Bronchial epithelial cell (primary cell): ENCODE results near the gene MPST. TPM values are rescaled to one million over a fixed set of nuclear protein-coding genes. Genes with fewer than 3 reads are reported as not detected.

Experiments
- DNase-seq: peaks from one replicate; pipeline ENCODE4 v3.0.0-alpha.2; 2010; ENCODE audit warnings: low read depth
- FAIRE-seq: peaks from 2 replicates; lab custom pipeline; 2011; peaks lifted over from hg19 to GRCh38; lab: Jason Lieb, UNC
- H3K27me3 ChIP-seq: 2 replicates; pipeline ENCODE4 v1.5.1; 2011; ENCODE audit warnings: low read length; ENCODE audit not compliant: control insufficient read depth, insufficient read depth
- H3K36me3 ChIP-seq: 2 replicates; pipeline ENCODE4 v1.5.1; 2011; ENCODE audit warnings: low read length; ENCODE audit not compliant: control insufficient read depth, insufficient read depth
- H3K4me3 ChIP-seq: 2 replicates; pipeline ENCODE4 v1.5.1; 2011; ENCODE audit warnings: mild to moderate bottlenecking, low read depth, low read length, control low read depth
- total RNA-seq: library from RNA; depleted of rRNA; stranded (reverse); fragments of >200 nt; gene quantifications from 2 replicates; pipeline ENCODE4 v1.2.1, GENCODE V29; 2014
- TF ChIP-seq, protein P1 (sequence below): IDR thresholded peaks from 2 replicates; pipeline ENCODE4 v1.5.1; 2011; ENCODE audit warnings: mild to moderate bottlenecking, moderate library complexity, low read length, control low read depth, inconsistent platforms; ENCODE audit not compliant: insufficient read depth, severe bottlenecking

Gene MPST
- total RNA-seq, 1 donor from 2014 or later, result 121 TPM

DNA sequence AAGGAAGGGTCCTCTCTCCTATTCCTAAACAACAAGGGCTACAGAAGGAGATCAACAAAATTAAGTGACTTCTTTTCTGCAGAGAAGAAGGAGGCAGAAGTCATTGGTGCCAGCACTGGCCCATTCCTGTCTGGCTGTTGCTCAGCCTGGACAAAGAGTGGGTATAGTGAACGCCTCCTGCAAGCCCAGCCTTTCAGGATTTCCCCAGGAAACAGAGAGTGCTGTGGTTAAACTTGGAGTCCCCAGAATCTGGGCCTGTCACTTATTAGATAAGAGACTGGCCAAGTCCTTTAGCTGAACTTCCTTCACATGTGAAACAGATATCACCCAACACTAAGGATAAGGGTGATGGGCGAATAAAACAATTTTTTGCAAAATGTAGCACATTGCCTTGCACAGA lies 11.2 kb upstream of the MPST start:
- Histone ChIP-seq H3K4me3 (no peak overlapping the region), H3K27me3 (peaks cover 4% of the 10 kb centered on the region), H3K36me3 (no peaks in the 10 kb centered on the region)
- DNase-seq (no peak), FAIRE-seq (no peak)
- TF ChIP-seq, protein P1, sequence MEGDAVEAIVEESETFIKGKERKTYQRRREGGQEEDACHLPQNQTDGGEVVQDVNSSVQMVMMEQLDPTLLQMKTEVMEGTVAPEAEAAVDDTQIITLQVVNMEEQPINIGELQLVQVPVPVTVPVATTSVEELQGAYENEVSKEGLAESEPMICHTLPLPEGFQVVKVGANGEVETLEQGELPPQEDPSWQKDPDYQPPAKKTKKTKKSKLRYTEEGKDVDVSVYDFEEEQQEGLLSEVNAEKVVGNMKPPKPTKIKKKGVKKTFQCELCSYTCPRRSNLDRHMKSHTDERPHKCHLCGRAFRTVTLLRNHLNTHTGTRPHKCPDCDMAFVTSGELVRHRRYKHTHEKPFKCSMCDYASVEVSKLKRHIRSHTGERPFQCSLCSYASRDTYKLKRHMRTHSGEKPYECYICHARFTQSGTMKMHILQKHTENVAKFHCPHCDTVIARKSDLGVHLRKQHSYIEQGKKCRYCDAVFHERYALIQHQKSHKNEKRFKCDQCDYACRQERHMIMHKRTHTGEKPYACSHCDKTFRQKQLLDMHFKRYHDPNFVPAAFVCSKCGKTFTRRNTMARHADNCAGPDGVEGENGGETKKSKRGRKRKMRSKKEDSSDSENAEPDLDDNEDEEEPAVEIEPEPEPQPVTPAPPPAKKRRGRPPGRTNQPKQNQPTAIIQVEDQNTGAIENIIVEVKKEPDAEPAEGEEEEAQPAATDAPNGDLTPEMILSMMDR, result no peak

DNA sequence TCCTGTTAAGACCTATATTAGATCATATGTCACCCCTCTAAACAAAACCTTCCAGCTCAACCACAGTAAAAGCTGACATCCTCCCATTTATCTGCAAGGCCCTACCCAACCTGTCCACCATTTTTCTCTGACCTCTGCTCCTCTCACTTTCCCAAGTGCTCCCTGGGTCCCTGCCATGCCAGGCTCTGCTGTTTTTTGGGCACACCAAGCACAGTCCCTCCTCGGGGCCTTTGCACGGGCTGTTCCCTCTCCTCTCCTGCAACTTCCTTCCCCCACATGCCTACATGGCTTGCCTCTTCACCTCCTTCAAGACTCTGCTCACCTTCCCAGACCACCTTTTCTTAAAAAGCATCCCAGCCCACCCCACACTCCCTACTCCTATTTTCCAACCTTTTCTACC lies 10.1 kb upstream of the MPST start:
- Histone ChIP-seq H3K27me3 (peaks cover 4% of the 10 kb centered on the region), H3K4me3 (no peak overlapping the region), H3K36me3 (no peaks in the 10 kb centered on the region)
- no peak for FAIRE-seq
- TF ChIP-seq, protein P1, result no peak
- no peak for DNase-seq

DNA sequence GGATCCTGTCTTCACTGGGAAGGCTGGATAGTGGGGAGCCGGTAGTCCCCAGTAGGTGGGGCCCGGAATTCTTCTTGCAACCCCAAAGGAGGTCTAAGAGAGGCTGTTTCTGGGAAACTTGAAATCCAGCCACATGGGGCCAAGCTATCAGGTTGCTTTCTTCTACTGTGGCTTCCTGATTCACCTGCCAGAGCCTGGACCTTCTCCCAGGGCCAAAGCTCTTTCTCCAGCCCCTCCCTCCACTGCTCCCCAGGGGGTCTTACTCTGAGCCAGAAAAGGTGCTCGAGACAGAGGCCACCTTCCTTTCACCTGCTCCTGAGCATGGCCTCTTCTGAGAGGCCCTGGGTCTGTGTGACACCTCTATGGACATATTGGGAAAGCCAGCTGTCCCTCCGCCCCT lies 9.4 kb upstream of the MPST start:
- FAIRE-seq (no peak), DNase-seq (no peak)
- Histone ChIP-seq H3K27me3 (peaks cover 4% of the 10 kb centered on the region), H3K36me3 (no peaks in the 10 kb centered on the region), H3K4me3 (no peak overlapping the region)
- TF ChIP-seq, protein P1, result no peak

DNA sequence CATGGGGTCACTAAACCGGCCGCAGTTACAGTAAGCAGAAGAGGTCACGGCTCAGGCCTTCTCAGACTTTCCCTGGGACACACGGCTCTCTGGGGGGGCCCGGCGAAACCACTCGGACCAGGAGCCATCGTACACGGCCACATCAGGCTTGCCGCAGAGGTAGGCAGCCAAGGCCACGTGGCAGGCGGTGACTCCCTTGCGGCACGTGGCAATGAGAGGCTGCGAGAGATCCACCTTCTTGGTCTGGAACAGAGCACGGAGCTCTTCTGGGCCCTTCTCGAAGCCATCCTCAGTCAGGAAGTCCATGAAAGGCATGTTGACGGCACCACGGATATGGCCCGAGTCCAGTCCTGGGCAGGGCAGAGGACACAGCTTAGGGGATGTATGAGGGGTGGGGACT lies 8.6 kb upstream of the MPST start:
- TF ChIP-seq, protein P1, result no peak
- H3K4me3 ChIP-seq, result no peak overlapping the region
- no peaks in the 10 kb centered on the region for H3K36me3 ChIP-seq
- DNase-seq (no peak), FAIRE-seq (no peak)
- peaks cover 4% of the 10 kb centered on the region for H3K27me3 ChIP-seq

DNA sequence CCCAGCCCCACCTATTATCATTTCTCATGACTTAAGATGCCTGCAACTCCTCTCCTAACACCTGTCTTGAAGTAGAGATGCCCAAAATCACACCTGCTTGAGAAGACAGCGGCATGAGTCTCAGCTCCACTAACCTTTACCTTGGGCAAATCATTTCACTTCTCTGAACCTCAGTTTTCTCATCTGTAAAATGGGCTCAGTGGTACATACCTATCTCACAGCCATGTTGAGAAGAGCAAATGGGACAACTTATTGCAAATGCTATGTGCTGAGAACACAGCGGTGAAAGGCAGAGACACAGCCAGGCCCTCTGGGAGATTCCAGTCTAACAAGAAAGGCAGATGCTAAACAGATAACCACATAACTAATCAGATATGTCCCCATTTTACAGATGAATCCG lies 8.1 kb upstream of the MPST start:
- Histone ChIP-seq H3K27me3 (peaks cover 4% of the 10 kb centered on the region), H3K4me3 (no peak overlapping the region), H3K36me3 (peaks cover under 1% of the 10 kb centered on the region)
- TF ChIP-seq, protein P1, result no peak
- FAIRE-seq (no peak), DNase-seq (no peak)

DNA sequence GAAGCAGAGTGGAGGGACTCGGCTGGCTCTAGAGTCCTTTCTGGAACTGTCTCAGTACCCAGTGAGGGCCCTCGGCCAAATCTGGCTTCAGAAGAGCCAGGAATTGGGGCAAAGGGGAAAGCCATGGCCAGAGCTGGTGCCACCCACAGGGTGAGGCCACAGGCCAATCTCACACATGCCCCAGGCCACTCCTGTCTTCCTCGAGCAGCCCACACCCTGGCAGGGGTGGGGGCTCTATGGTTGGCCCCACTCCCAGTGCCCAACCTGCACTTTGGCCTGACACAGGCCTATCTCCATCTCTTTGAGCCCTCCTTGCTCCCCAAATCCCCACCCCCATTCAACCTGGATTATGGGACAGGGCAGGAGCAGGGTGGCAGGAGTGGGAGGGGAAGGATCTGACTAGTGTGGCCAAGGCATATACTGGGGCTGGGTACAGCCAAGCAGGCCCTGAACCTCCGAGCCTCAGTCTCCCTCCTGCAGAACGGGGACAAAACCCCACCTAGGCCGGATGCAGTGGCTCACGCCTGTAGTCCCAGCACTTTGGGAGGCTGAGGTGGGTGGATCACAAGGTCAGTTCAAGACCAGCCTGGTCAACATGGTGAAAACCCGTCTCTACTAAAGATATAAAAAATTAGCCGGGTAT lies 7.2 kb upstream of the MPST start:
- TF ChIP-seq, protein P1, result no peak
- FAIRE-seq (no peak), DNase-seq (no peak)
- H3K36me3 ChIP-seq, result peaks cover 8% of the 10 kb centered on the region
- H3K4me3 ChIP-seq, result no peak overlapping the region
- peaks cover 4% of the 10 kb centered on the region for H3K27me3 ChIP-seq
